ENCODE results near the gene GATA5.

DNA sequence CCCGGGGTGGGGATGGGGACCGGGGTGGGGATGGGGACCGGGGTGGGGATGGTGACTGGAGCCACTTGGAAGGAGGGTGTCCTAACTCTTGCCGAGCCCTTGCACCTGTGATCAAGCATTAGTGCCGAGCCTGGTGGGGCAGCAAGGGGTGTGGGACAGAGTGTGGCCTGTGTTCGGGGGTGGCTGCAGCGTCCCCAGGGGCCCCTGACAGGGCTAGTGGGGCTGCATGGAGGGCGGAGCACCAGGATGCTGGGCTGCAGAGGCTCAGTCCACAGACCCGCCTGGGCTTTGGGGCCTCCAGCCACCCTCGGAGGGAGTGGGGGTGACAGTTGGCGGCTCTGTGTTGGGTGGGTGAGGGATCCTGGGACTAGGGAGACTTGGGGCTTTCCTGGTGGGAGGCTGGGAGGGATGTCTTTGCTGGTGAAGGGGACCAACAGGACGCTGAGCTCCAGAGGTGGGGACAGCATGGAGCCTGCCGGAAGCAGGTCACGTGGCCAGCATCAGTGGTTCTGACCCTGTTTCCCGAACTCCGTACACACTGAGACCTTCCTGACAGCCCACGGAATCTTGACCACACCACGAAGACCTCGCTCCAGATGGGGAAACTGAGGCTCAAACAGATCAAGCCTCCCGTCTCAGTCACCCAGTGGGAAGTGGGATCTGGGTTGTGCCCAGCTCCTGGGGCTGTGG, 53.0 kb downstream of the GATA5 start:
- TF ChIP-seq, protein P1, sequence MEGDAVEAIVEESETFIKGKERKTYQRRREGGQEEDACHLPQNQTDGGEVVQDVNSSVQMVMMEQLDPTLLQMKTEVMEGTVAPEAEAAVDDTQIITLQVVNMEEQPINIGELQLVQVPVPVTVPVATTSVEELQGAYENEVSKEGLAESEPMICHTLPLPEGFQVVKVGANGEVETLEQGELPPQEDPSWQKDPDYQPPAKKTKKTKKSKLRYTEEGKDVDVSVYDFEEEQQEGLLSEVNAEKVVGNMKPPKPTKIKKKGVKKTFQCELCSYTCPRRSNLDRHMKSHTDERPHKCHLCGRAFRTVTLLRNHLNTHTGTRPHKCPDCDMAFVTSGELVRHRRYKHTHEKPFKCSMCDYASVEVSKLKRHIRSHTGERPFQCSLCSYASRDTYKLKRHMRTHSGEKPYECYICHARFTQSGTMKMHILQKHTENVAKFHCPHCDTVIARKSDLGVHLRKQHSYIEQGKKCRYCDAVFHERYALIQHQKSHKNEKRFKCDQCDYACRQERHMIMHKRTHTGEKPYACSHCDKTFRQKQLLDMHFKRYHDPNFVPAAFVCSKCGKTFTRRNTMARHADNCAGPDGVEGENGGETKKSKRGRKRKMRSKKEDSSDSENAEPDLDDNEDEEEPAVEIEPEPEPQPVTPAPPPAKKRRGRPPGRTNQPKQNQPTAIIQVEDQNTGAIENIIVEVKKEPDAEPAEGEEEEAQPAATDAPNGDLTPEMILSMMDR (IDR thresholded peaks at IDR 0.05): no peak
- TF ChIP-seq POLR2A (IDR thresholded peaks at IDR 0.05) (no peak), EP300 (IDR thresholded peaks at IDR 0.05) (no peak)

Measured in ovary (tissue), 3 donors.